ENCODE data around the gene STK32B.

- TF ChIP-seq, protein P1, sequence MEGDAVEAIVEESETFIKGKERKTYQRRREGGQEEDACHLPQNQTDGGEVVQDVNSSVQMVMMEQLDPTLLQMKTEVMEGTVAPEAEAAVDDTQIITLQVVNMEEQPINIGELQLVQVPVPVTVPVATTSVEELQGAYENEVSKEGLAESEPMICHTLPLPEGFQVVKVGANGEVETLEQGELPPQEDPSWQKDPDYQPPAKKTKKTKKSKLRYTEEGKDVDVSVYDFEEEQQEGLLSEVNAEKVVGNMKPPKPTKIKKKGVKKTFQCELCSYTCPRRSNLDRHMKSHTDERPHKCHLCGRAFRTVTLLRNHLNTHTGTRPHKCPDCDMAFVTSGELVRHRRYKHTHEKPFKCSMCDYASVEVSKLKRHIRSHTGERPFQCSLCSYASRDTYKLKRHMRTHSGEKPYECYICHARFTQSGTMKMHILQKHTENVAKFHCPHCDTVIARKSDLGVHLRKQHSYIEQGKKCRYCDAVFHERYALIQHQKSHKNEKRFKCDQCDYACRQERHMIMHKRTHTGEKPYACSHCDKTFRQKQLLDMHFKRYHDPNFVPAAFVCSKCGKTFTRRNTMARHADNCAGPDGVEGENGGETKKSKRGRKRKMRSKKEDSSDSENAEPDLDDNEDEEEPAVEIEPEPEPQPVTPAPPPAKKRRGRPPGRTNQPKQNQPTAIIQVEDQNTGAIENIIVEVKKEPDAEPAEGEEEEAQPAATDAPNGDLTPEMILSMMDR (IDR thresholded peaks at IDR 0.05) = no peak
- TF ChIP-seq ZFX (IDR thresholded peaks at IDR 0.05; ENCODE audit: borderline replicate concordance) = no peak
These were observed 466.1 kb downstream of the STK32B start for GRCh38 chr4:5517372-5517771.

All from 22Rv1 (cell line).